OCI-M2 (cell line): Measurements from ENCODE around the gene SEPTIN3.

Experiments used
- DNase-seq: peaks from one replicate; lab custom pipeline; 2025; ENCODE audit not compliant: unreplicated experiment; lab: John Stamatoyannopoulos, UW

SEPTIN3 gene

DNA sequence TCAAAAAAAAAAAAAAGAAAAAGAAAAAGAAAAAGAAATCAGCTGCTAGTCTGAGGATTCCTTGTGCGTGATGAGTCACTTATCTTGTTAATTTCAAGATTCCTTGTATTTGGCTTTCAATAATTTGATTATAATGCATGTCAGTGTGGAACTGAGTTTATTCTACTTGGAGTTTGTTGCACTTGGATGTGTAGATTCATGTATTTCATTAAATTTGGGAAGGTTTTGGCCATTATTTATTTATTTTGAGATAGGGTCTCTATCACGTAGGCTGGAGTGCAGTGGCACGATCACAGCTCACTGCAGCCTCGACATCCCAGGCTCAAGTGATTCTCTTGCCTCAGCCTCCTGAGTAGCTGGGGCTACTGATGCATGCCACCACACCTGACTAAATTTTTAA lies 44.1 kb downstream of the SEPTIN3 start:
- no peak for DNase-seq

DNA sequence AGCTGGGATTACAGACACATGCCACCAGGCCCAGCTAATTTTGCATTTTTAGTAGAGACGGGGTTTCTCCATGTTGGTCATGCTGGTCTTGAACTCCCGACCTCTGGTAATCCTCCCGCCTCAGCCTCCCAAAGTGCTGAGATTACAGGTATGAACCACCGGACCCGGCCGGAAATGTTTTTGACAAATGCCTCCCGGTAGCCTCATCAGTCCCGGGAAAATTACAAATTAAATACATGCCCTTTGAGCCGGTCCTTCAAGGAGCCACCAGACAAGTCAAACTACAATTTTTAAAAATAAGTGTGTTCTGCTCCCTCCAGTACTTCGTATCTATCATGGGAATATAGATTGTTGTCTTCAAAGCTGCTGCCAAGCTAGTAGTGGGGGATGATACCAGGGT lies 46.9 kb downstream of the SEPTIN3 start:
- DNase-seq, result no peak

DNA sequence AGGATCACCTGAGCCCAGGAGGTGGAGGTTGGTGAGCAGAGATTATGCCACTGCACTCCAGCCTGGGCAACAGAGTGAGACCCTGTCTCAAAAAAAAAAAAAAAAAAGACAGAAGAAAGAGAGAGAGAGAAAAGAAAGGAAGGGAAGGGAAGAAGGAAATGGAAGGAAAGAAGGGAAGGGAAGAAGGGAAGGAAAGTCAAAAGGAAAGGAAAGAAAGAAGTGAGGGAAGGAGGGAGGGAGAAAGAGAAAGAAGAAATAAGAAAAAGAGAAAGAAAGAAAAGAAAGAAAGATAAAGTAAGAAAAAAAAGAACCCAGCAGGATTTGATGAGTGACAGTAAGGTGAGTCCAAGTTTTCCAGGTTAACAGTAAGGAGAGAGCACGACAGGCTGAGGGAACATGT lies 49.0 kb downstream of the SEPTIN3 start:
- no peak for DNase-seq
